Neuron (in vitro differentiated cells): Measurements from ENCODE around the gene NPTX2.

Source experiments
- H2AFZ ChIP-seq: one replicate; pipeline ENCODE4 v1.6.1; 2013; ENCODE audit warnings: low read depth, mild to moderate bottlenecking, inconsistent platforms, low read length, moderate library complexity
- H3K27me3 ChIP-seq: one replicate; pipeline ENCODE4 v1.6.1; 2013; ENCODE audit warnings: low read length; ENCODE audit not compliant: insufficient read depth
- H3K36me3 ChIP-seq: one replicate; pipeline ENCODE4 v1.6.1; 2013; ENCODE audit warnings: low read length; ENCODE audit not compliant: insufficient read depth
- H3K4me1 ChIP-seq: one replicate; pipeline ENCODE4 v1.6.1; 2013; ENCODE audit warnings: low read length; ENCODE audit not compliant: insufficient read depth
- H3K4me3 ChIP-seq: 2 replicates; pipeline ENCODE4 v1.5.1; 2013; ENCODE audit warnings: mild to moderate bottlenecking, low read length, moderate library complexity
- H3K9me3 ChIP-seq: one replicate; pipeline ENCODE4 v1.6.1; 2013; ENCODE audit warnings: low read length

NPTX2 gene

DNA sequence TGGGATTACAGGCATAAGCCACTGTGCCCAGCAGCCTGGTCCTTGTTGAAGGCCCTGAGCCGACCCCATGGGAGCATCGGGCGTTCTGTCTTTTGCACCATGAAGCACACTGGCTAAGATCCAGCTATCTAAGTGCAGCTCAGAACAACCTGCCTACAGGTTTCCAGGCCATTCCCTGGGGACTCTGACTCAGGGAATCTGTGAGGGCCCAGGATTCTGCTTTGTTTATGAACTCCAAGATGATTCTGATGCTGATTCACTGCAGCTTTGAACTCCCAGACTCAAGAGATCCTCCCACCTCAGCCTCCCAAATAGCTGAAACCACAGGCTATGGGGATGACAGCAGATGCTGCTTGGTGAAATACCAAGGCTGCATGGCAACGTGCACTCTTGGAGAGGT, 30.2 kb downstream of the NPTX2 start:
- Histone ChIP-seq H3K9me3 (no peaks in the 10 kb centered on the region), H3K36me3 (no peaks in the 10 kb centered on the region), H3K27me3 (no peaks in the 10 kb centered on the region), H2AFZ (no peak overlapping the region), H3K4me1 (no peaks in the 10 kb centered on the region), H3K4me3 (no peak overlapping the region)

DNA sequence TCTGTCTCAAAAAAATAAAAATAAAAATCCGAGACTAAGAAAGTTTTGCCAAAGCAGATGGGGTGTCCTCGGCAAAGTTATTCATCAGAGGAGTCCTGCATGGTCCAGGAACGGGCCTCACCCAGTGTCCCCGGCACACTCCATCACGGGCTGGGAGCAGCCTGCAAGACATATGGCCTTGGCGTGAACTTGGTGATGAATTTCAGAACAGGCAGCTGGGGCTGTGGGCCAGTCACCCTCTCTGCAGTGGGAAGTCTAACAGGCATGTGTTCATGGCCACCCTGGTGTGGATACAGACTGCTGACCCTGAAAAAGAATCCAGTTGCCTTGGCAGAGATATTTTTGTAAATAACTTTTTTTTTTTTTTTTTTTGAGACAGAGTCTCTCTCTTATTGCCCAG, 34.7 kb downstream of the NPTX2 start:
- Histone ChIP-seq H3K4me1 (no peaks in the 10 kb centered on the region), H3K27me3 (no peaks in the 10 kb centered on the region), H3K36me3 (no peaks in the 10 kb centered on the region), H2AFZ (no peak overlapping the region), H3K9me3 (no peaks in the 10 kb centered on the region), H3K4me3 (no peak overlapping the region)

DNA sequence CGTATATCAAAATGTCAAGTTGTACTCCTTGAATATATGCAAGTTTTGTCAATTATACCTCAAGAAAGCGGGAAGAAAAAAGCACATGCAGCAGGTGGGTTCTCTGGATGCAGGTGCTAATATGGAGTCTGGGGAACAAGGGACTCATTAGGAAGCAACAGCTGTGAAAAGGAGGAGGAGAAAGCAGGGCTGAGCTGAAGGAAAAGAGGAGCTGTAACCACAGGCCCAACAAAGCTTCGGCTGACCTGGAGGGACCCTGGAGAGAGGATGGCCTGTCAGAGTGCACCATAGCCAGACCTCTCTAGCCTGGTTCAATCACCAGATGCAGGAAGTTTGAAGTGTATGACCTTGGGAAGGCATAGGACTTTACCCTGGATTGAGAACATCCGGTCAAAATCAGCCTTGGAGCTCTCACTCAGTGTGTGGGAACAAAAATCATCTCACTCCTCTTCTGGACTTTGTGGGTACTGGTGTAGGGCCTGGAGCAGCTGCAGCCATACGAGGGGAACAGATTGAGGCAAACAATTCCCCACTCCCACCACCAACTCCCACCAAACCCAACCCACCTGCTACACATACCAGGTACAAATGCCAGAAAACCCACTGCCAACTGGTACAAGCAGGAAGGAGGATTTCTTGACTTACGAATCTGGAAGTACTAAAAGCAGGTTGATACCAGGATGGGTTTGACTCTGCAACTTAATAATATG, 36.7 kb downstream of the NPTX2 start:
- H3K27me3 ChIP-seq: no peaks in the 10 kb centered on the region
- H2AFZ ChIP-seq: no peak overlapping the region
- no peak overlapping the region for H3K4me3 ChIP-seq
- no peaks in the 10 kb centered on the region for H3K36me3 ChIP-seq
- no peaks in the 10 kb centered on the region for H3K9me3 ChIP-seq
- H3K4me1 ChIP-seq: no peaks in the 10 kb centered on the region

DNA sequence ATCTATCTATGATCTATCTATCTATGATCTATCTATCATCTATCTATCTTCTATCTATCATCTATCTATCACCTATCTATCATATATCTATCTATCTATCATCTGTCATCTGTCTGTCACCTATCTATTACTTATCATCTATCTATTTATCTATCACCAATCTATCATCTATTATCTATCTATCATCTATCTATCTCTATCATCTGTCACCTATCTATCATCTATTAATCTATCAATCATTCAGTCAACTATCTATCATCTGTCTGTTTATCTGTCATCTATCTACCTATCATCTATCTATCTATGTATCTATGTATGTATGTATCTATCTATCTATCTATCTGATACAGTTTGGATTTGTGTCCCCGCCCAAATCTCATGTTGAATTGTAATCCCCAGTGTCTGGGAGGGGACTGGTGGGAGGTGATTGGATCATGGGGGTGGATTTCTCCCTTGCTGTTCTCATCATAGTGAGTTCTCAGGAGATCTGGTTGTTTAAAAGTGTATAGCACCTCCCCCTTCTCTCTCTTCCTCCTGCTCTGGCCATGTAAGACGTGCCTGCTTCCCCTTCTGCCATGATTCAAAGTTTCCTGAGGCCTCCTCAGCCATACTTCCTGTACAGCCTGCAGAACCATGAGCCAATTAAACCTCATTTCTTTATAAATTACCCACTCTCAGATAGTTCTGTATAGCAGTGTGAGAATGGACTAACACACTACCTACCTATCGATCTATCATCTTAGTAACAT, 37.6 kb downstream of the NPTX2 start:
- Histone ChIP-seq H3K9me3 (no peaks in the 10 kb centered on the region), H2AFZ (no peak overlapping the region), H3K4me3 (no peak overlapping the region), H3K4me1 (no peaks in the 10 kb centered on the region), H3K36me3 (no peaks in the 10 kb centered on the region), H3K27me3 (no peaks in the 10 kb centered on the region)

DNA sequence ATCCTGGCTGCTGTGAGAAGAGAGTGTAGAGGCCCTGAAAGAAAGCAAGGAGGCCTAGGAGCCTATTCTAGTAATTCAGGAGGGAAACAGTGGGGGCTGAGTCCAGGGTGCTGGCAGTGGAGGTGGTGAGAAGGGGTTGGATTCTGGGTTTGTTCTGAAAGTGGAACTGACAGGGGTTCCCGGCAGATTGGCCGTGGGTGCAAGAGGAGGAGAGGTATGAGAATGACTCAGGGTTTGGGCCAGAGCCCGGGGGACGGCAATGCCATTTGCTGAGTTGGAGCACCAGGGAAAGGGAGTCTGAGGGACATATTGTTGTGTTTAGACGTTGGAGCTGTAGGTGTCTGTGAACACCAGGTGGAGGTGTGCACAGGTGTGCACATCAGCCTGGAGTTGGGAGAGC, 38.5 kb downstream of the NPTX2 start:
- H3K9me3 ChIP-seq: no peaks in the 10 kb centered on the region
- no peak overlapping the region for H2AFZ ChIP-seq
- H3K27me3 ChIP-seq: no peaks in the 10 kb centered on the region
- H3K4me1 ChIP-seq: no peaks in the 10 kb centered on the region
- no peaks in the 10 kb centered on the region for H3K36me3 ChIP-seq
- no peak overlapping the region for H3K4me3 ChIP-seq

DNA sequence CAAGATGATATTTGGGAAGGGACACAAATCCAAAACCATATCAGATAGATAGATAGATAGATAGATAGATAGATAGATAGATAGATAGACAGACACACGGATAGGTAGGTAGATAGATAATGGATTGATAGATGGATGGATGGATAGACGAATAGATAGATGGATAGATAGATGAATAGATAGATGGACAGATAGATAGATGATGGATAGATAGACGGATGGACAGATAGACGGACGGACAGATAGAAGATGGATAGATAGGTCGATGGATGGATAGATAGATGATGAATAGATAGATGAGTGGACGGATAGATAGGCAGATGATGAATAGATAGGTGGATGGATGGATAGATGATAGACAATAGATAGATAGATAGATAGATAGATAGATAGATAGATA, 39.8 kb downstream of the NPTX2 start:
- H3K27me3 ChIP-seq: no peaks in the 10 kb centered on the region
- H3K9me3 ChIP-seq: no peaks in the 10 kb centered on the region
- no peak overlapping the region for H2AFZ ChIP-seq
- no peak overlapping the region for H3K4me3 ChIP-seq
- H3K4me1 ChIP-seq: no peaks in the 10 kb centered on the region
- H3K36me3 ChIP-seq: no peaks in the 10 kb centered on the region

DNA sequence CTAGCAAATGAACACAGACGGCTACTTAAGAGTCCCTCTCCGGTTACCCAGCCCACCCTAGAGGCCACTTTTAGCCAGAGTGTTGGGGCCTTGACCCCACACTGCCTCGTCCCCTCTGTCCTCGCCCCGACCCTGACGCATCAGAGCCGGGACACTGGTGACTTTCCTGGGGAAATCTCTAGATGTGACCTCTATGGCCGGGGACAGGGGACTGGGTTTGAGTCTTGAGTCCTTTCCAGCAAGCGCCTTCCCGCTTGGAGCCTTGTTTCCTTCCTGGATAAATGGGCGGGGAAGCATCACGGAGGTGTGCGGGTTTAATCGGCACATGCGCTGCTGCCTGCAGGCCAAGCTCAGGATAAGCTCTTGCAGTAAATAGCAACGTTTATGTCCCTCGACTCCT, 40.7 kb downstream of the NPTX2 start:
- H3K4me1 ChIP-seq: no peaks in the 10 kb centered on the region
- no peak overlapping the region for H3K4me3 ChIP-seq
- peaks cover 1% of the 10 kb centered on the region for H3K9me3 ChIP-seq
- H3K27me3 ChIP-seq: no peaks in the 10 kb centered on the region
- no peaks in the 10 kb centered on the region for H3K36me3 ChIP-seq
- no peak overlapping the region for H2AFZ ChIP-seq

DNA sequence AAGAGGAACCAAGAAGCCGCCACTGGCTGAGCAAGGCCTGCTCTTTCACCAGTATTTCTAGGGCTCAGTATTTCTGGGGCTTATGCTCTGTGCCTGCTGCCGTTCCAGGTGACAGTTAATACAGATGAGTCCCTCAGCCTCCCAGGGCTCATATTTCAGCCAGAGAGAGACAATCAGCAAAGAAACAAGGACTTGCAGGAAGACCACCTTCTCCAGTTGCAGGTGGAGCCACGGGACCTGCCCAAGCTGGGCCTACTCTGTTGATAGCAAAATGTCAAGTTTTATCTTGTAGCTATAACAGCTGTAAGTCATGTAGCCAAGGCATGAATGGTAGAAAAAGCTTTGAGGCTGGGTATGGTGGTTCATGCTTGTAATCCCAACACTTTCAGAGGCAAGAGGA, 42.7 kb downstream of the NPTX2 start:
- Histone ChIP-seq H3K4me1 (no peaks in the 10 kb centered on the region), H3K27me3 (no peaks in the 10 kb centered on the region), H3K4me3 (no peak overlapping the region), H3K36me3 (no peaks in the 10 kb centered on the region), H3K9me3 (peaks cover 3% of the 10 kb centered on the region), H2AFZ (no peak overlapping the region)

DNA sequence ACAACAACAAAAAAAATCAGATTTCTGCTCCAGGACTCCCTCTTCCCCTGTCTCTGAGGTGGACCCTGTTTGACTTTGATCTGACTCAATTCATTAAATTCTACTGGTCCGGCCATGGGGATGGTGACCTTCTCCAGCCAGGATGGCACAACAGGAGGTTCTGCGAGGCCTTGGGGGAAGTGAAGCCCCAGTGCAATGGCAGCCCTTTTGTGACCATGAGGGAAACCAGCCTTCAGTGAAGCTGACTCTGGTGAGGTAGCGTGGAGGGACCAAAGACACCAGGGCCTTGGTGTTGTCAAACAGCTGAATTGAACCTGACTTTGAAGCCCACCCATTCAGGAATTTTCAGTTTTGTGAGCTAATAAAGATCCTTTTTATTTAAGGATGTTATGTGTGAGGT, 44.5 kb downstream of the NPTX2 start:
- H2AFZ ChIP-seq: no peak overlapping the region
- H3K27me3 ChIP-seq: no peaks in the 10 kb centered on the region
- no peak overlapping the region for H3K4me3 ChIP-seq
- H3K4me1 ChIP-seq: no peaks in the 10 kb centered on the region
- H3K36me3 ChIP-seq: no peaks in the 10 kb centered on the region
- H3K9me3 ChIP-seq: peaks cover 3% of the 10 kb centered on the region

DNA sequence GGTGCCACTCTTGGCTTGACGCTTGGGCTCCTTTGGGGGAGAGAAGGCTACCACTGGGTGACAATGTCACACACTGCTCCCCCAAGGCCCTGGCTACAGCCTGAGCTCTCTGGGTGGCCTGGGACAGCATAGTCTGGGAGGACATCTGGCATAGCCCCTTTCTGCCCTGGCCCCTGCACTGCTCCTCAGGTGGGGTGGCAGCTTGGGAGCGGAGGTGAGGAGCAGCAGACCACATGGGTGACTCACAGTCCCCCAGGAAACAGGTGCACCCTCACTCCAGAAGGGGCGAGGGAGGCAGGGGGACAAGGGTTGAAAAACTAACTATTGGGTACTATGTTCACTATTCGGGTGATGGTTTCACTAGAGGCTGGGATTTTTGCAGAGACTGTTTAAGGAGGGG, 45.2 kb downstream of the NPTX2 start:
- no peaks in the 10 kb centered on the region for H3K36me3 ChIP-seq
- peaks cover 3% of the 10 kb centered on the region for H3K9me3 ChIP-seq
- no peaks in the 10 kb centered on the region for H3K27me3 ChIP-seq
- H3K4me1 ChIP-seq: no peaks in the 10 kb centered on the region
- no peak overlapping the region for H3K4me3 ChIP-seq
- H2AFZ ChIP-seq: no peak overlapping the region

DNA sequence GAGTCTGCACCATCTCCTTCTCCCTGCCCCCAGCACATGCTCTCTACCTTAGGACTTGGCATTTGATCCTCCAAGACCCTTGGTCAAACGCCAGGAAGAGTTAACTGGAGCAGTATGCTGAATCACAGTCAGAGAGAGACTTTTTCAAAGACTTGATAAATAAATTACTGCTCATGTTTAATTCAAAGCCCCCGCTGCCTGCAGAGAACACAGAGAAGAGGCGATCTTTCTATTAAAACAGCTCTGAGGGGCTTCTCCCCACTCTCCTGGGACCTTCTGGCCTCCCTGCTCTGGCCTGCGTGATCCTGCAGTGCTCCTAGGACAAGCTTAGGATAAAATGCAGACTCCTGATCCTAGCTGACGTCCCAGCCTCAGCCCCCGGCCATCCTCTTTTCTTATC, 47.8 kb downstream of the NPTX2 start:
- Histone ChIP-seq H3K27me3 (no peaks in the 10 kb centered on the region), H3K36me3 (no peaks in the 10 kb centered on the region), H3K4me3 (no peak overlapping the region), H2AFZ (no peak overlapping the region), H3K4me1 (no peaks in the 10 kb centered on the region), H3K9me3 (peaks cover 3% of the 10 kb centered on the region)

DNA sequence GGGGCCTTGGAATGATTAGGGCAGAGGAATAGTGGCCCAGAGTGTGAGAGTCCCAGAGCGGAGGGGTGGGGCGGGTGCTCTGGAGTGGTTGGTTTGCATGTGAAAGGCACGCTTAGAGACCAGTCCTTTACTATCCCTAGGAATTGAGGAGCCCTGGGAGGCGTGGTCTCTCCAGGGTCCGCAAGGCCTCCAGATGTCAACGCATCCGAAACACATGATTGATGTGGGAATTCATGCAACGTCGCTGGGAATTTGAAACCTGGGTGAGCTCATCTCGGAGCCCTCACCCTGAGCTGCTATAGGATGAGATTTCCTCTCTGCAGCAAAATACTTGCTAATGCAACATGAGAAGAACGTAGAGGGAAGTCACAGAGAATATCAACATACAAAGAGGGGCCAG, 51.2 kb downstream of the NPTX2 start:
- peaks cover 2% of the 10 kb centered on the region for H3K9me3 ChIP-seq
- no peaks in the 10 kb centered on the region for H3K27me3 ChIP-seq
- H2AFZ ChIP-seq: no peak overlapping the region
- H3K36me3 ChIP-seq: no peaks in the 10 kb centered on the region
- H3K4me1 ChIP-seq: no peaks in the 10 kb centered on the region
- no peak overlapping the region for H3K4me3 ChIP-seq

DNA sequence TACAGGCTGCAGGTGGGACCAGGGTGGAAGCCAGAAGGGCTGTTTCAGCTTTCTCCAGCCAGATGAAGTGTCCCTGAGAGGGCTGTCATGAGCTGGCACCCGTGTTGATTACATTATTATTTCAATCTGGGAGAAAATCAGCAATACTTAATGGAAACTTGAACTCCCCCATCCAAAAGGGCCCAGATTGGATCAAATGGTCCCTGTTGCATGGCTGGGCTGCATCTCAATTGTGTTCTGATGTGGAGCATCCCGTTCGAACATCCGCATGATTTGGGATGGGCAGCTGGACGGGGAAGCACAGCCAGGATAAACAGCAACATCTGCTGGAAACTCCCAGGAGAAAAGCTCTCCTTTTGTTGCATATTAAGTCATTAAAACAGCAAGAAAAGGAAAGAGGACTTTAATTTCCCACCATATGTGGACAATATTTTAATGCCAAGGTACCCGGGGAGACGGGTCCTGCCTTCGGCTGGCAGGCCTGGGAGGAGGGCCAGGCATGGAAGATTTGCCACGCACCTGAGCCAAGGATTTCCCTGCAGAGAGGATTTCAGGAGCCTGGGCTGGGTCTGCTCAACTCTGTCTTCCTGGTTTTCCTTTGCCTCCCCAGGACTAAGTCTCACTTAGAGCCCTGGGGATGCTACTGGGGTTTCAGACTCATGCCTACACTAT, 52.4 kb downstream of the NPTX2 start:
- Histone ChIP-seq H3K9me3 (peaks cover under 1% of the 10 kb centered on the region), H3K4me3 (no peak overlapping the region), H2AFZ (no peak overlapping the region), H3K4me1 (no peaks in the 10 kb centered on the region), H3K36me3 (no peaks in the 10 kb centered on the region), H3K27me3 (no peaks in the 10 kb centered on the region)
